Heart left ventricle (tissue), 13 donors: ENCODE results near the gene MYBPC2.

Experiments used
- POLR2A ChIP-seq, 2 donors: fragments of 450-650 bp; IDR thresholded peaks; one replicate each; pipeline ENCODE4 v1.6.1; 2017; ENCODE audit warnings: antibody characterized with exemption in 2 of 2, mild to moderate bottlenecking in 2 of 2, moderate library complexity in 2 of 2
- TF ChIP-seq, protein P1 (sequence below), 12 donors: fragments of 200-600 bp; sonication (generic) in 4 of 12; IDR thresholded peaks; one replicate each; pipeline versions ENCODE4 v1.5.0 to v1.8.0; 2018 to 2022; ENCODE audit warnings: antibody characterized with exemption in 12 of 12, mild to moderate bottlenecking in 5 of 12
- donor health status: ischemic (EF 13 %, LVEDD 7.1; RV severe dilation, severe dysfunction).
- donor health status: DM: no; HTN: yes; CAD: no.
- donor health status: DM: no; HTN: no; CAD: no.
- donor health status: ischemic (EF 25% LVEDD 6.9; RV normal size, moderate dysfunction).
- donor health status: ischemic (EF 25% LVEDD 5.7; RV mildly dilated, moderate dysfunction).
- donor health status: ischemic (EF 35%, LVEDD 5.7; RV mildly dilated, moderate dysfunction).
- donor health status: nonischemic (EF 11% LVEDD 7.7; RV severe dilation, severe dysfunction).
- donor health status: DM: yes; HTN: yes; CAD: no.
- donor health status: PGD.
- donor health status: ischemic (EF 29% LVEDD 5.4; RV normal size, mild dysfunction).
- donor health status: nonischemic (EF 23%, LVEDD 6.1; RV moderate dilation, normal function).

DNA sequence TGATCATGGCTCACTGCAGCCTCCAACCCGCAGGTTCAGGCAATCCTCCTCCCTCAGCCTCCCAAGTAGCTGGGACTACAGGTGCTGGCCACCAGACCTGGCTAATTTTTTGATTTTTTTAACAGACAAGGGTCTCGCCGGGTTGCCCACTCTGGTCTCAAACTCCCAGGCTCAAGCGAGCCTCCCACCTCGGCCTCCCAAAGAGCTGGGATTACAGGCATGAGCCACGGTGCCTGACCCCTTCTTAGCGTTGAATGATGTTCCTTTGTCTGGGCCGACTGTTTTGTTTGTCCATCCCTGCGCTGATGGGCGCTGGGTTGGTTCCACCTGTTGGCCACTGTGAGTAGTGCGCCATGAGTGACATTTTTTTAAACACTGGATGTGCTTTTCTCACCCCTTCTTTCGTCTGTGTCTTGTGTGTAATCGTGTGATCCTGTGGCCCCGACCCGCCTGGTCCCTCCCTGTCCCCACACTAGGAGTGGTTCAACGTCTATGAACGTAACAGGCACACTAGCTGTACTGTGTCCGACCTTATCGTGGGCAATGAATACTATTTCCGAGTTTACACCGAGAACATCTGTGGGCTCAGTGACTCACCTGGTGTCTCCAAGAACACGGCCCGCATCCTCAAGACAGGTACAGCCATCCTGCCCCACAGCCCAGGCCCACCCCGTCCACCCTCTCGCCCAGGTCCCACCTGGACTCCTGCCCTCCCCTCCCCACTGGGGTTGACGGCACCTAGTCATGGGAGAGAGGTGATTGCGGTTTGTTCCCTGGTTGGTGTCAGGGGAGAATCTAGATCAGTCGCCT, 28.6 kb downstream of the MYBPC2 start:
- TF ChIP-seq, protein P1, sequence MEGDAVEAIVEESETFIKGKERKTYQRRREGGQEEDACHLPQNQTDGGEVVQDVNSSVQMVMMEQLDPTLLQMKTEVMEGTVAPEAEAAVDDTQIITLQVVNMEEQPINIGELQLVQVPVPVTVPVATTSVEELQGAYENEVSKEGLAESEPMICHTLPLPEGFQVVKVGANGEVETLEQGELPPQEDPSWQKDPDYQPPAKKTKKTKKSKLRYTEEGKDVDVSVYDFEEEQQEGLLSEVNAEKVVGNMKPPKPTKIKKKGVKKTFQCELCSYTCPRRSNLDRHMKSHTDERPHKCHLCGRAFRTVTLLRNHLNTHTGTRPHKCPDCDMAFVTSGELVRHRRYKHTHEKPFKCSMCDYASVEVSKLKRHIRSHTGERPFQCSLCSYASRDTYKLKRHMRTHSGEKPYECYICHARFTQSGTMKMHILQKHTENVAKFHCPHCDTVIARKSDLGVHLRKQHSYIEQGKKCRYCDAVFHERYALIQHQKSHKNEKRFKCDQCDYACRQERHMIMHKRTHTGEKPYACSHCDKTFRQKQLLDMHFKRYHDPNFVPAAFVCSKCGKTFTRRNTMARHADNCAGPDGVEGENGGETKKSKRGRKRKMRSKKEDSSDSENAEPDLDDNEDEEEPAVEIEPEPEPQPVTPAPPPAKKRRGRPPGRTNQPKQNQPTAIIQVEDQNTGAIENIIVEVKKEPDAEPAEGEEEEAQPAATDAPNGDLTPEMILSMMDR (IDR thresholded peaks at IDR 0.05) = peak; percentile 62 to 84 (median 78)
- TF ChIP-seq POLR2A (IDR thresholded peaks at IDR 0.05) = no peak
